Subcutaneous abdominal adipose tissue (tissue), 5 donors: ENCODE measurements around the gene VAV2.

Experiments used
- H3K27ac ChIP-seq: one replicate; pipeline ENCODE4 v1.7.0; 2013; ENCODE audit warnings: low read depth, mild to moderate bottlenecking, inconsistent platforms, low read length, moderate library complexity
- H3K27me3 ChIP-seq, 5 donors: one replicate each; pipeline ENCODE4 v1.7.0; 2013; ENCODE audit warnings: low read length in 5 of 5, inconsistent platforms in 1 of 5; ENCODE audit not compliant: control insufficient read depth in 5 of 5, insufficient read depth in 4 of 5
- H3K36me3 ChIP-seq, 5 donors: one replicate each; pipeline ENCODE4 v1.7.0; 2013; ENCODE audit warnings: low read length in 5 of 5; ENCODE audit not compliant: control insufficient read depth in 5 of 5, insufficient read depth in 5 of 5
- H3K4me1 ChIP-seq, 5 donors: one replicate each; pipeline ENCODE4 v1.7.0; 2013; ENCODE audit warnings: low read length in 5 of 5, mild to moderate bottlenecking in 3 of 5, moderate library complexity in 1 of 5; ENCODE audit not compliant: control insufficient read depth in 5 of 5, insufficient read depth in 5 of 5
- H3K4me3 ChIP-seq, 5 donors: one replicate each; pipeline ENCODE4 v1.7.0; 2013; ENCODE audit warnings: low read length in 5 of 5, low read depth in 1 of 5
- H3K9ac ChIP-seq, 5 donors: one replicate each; pipeline ENCODE4 v1.7.0; 2013; ENCODE audit warnings: low read length in 5 of 5, mild to moderate bottlenecking in 4 of 5, moderate library complexity in 3 of 5
- H3K9me3 ChIP-seq, 5 donors: one replicate each; pipeline ENCODE4 v1.7.0; 2013; ENCODE audit warnings: low read length in 5 of 5; ENCODE audit not compliant: control insufficient read depth in 5 of 5
- donor health status: healthy.
- donor health status: healthy.
- donor health status: healthy.
- donor health status: healthy.
- donor health status: healthy.

VAV2 gene

GRCh38 chr9:133980864-133981588 is 11.1 kb downstream of the VAV2 start:
- Histone ChIP-seq H3K9ac (no peak overlapping the region), H3K27ac (no peak overlapping the region), H3K36me3 (no peaks in the 10 kb centered on the region), H3K9me3 (no peaks in the 10 kb centered on the region), H3K4me3 (no peak overlapping the region), H3K4me1 (peaks cover 0 to 27% (median 18%) of the 10 kb centered on the region in 5 donors), H3K27me3 (peaks cover 0 to 6% (median 0%) of the 10 kb centered on the region in 5 donors)

DNA sequence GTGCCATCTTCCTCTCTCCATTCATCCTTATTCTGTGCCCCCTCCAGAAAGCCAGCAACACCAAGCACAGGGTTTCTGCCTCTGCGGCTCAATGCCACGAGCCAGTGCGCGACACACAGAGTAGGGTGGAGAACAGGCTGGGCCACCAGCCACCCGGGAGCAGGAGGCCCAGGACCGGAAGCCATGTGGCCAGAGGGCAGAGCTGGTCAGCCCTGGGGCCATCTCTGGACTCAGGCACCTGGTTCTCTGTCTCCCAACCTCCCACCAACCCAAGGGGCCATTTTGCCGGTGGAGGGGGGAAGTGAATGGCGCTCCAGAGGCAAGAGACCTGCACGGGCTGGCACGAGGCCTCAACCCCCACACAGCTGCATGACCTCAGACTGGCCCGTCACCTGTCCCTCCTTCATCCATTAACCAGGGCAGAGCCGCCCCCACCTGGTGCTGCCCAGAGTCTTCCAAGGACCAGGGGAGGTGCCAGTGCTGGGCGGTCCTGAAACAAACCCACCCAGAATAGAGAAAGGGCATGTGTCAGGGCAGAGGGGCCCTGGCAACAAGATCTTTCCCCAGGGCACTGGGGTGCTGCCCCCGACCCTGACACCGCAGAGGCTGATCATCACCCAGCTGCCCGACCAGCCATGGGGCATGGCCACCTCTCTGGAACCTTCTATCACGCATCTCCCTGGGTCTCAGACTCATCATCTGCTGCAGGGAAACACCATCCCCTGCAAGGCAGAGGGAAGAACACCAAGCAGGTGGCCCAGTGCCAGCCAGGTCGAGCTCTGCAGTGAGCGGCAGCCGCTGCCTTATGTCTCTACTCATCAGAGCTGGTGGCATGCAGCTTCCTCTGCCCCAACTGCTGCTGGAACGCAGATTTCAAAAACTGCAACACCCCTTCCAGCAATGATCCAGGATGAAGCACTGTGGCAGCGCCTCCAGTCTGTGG is 11.9 kb downstream of the VAV2 start:
- Histone ChIP-seq H3K27ac (no peak overlapping the region), H3K27me3 (peaks cover 0 to 6% (median 0%) of the 10 kb centered on the region in 5 donors), H3K4me3 (peak overlapping the region in 2 of 5 donors; percentile 52 to 60), H3K36me3 (no peaks in the 10 kb centered on the region), H3K9ac (peak overlapping the region in 2 of 5 donors; percentile 1 to 26), H3K9me3 (no peaks in the 10 kb centered on the region), H3K4me1 (peaks cover 0 to 27% (median 18%) of the 10 kb centered on the region in 5 donors)

- Histone ChIP-seq H3K9me3 (no peaks in the 10 kb centered on the region), H3K9ac (peak overlapping the region in 2 of 5 donors; percentile 1 to 26), H3K27me3 (peaks cover 0 to 6% (median 0%) of the 10 kb centered on the region in 5 donors), H3K4me3 (peak overlapping the region in 4 of 5 donors; percentile 44 to 60 (median 50)), H3K4me1 (peaks cover 0 to 27% (median 18%) of the 10 kb centered on the region in 5 donors), H3K36me3 (no peaks in the 10 kb centered on the region), H3K27ac (no peak overlapping the region)
Observed at GRCh38 chr9:133979273-133979920, 12.7 kb downstream of the VAV2 start.

DNA sequence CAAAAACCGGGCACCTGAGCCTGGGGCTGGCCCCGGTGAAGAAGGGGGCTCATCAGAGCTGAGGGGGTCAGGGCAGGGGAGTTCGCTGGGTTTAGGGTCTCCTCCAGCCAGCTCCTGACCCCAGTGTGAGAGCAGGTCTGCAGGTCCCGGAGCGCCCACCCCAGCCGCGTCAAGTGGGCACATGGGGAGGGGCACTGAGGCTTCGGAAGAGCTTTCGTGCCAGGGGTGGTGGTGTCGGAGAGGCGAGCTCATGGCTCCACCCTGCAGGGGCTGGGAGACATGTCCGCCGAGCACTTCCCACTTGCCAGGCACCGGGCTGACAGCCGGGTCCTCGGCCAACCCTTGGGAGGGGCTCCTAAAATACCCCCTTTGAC is 13.2 kb downstream of the VAV2 start:
- no peak overlapping the region for H3K27ac ChIP-seq

GRCh38 chr9:133978226-133978898 is 13.8 kb downstream of the VAV2 start:
- no peak overlapping the region for H3K9ac ChIP-seq
- no peaks in the 10 kb centered on the region for H3K9me3 ChIP-seq
- no peak overlapping the region for H3K4me3 ChIP-seq
- H3K27me3 ChIP-seq: peaks cover 0 to 6% (median 0%) of the 10 kb centered on the region in 5 donors
- H3K27ac ChIP-seq: no peak overlapping the region
- H3K4me1 ChIP-seq: peaks cover 0 to 31% (median 18%) of the 10 kb centered on the region in 5 donors
- no peaks in the 10 kb centered on the region for H3K36me3 ChIP-seq

More for the DNA sequence above, 13.2 kb downstream of the VAV2 start:
- Histone ChIP-seq H3K36me3 (no peaks in the 10 kb centered on the region), H3K4me1 (peaks cover 0 to 27% (median 18%) of the 10 kb centered on the region in 5 donors), H3K9me3 (no peaks in the 10 kb centered on the region), H3K27me3 (peaks cover 0 to 6% (median 0%) of the 10 kb centered on the region in 5 donors), H3K4me3 (peak overlapping the region in 4 of 5 donors; percentile 44 to 60 (median 50)), H3K9ac (peak overlapping the region in 2 of 5 donors; percentile 1 to 26)

GRCh38 chr9:133977421-133978201 is 14.5 kb downstream of the VAV2 start:
- peaks cover 0 to 6% (median 0%) of the 10 kb centered on the region in 5 donors for H3K27me3 ChIP-seq
- H3K36me3 ChIP-seq: no peaks in the 10 kb centered on the region
- H3K9me3 ChIP-seq: no peaks in the 10 kb centered on the region
- H3K4me1 ChIP-seq: peaks cover 0 to 31% (median 18%) of the 10 kb centered on the region in 5 donors
- H3K27ac ChIP-seq: no peak overlapping the region
- H3K4me3 ChIP-seq: no peak overlapping the region
- H3K9ac ChIP-seq: no peak overlapping the region

GRCh38 chr9:133976887-133977286 is 15.2 kb downstream of the VAV2 start:
- Histone ChIP-seq H3K9ac (no peak overlapping the region), H3K27me3 (peaks cover 0 to 6% (median 0%) of the 10 kb centered on the region in 5 donors), H3K9me3 (no peaks in the 10 kb centered on the region), H3K4me1 (peaks cover 0 to 33% (median 18%) of the 10 kb centered on the region in 5 donors), H3K27ac (no peak overlapping the region), H3K4me3 (no peak overlapping the region), H3K36me3 (no peaks in the 10 kb centered on the region)

DNA sequence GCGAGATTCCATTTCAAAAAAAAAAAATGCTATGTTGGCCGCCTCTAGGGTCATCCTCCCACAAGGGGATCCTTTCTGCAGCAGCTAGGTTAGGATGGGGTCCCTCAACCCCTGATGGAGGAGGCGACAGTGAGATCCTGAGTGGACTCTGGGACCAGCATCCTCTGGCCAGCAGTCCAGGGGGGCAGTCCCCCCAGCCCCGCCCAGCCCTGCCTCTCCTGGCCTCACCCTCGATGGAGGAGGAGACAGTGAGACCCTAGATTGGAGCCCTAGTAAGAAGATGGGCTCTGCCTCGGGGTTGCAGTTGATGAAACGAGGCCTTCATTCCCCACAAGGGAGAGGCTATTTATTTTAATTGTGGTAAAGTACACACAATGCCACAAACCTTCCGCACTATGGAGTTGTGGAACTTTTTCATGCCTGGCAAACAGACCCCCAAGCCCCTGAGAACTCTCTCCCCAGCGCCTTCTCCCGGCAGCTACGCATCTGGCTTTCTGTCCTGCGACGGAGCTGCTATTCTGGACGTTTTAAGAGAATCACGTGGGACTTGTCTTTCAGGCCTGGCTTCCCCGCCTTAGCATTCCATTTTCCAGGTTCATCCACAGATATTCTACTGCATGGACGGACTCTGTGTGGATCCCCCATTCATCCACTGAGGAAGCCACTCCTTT is 15.8 kb downstream of the VAV2 start:
- H3K27me3 ChIP-seq: peaks cover 0 to 6% (median 0%) of the 10 kb centered on the region in 5 donors
- peaks cover 0 to 36% (median 18%) of the 10 kb centered on the region in 5 donors for H3K4me1 ChIP-seq
- H3K4me3 ChIP-seq: no peak overlapping the region
- H3K36me3 ChIP-seq: no peaks in the 10 kb centered on the region
- H3K27ac ChIP-seq: no peak overlapping the region
- H3K9ac ChIP-seq: no peak overlapping the region
- H3K9me3 ChIP-seq: no peaks in the 10 kb centered on the region
